Stimulated activated CD8-positive, alpha-beta memory T cell treated with anti-CD3 and anti-CD28 coated beads, Interleukin-15, amount 100 ng/mL, for 4 hours (primary cell): ENCODE measurements around the gene WASF3.

Experiments used
- DNase-seq, 2 donors: peaks; one replicate each; pipeline ENCODE4 v3.0.0-alpha.2; 2020; ENCODE audit warnings: low read depth in 2 of 2

Gene WASF3, protein sequence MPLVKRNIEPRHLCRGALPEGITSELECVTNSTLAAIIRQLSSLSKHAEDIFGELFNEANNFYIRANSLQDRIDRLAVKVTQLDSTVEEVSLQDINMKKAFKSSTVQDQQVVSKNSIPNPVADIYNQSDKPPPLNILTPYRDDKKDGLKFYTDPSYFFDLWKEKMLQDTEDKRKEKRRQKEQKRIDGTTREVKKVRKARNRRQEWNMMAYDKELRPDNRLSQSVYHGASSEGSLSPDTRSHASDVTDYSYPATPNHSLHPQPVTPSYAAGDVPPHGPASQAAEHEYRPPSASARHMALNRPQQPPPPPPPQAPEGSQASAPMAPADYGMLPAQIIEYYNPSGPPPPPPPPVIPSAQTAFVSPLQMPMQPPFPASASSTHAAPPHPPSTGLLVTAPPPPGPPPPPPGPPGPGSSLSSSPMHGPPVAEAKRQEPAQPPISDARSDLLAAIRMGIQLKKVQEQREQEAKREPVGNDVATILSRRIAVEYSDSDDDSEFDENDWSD

DNA sequence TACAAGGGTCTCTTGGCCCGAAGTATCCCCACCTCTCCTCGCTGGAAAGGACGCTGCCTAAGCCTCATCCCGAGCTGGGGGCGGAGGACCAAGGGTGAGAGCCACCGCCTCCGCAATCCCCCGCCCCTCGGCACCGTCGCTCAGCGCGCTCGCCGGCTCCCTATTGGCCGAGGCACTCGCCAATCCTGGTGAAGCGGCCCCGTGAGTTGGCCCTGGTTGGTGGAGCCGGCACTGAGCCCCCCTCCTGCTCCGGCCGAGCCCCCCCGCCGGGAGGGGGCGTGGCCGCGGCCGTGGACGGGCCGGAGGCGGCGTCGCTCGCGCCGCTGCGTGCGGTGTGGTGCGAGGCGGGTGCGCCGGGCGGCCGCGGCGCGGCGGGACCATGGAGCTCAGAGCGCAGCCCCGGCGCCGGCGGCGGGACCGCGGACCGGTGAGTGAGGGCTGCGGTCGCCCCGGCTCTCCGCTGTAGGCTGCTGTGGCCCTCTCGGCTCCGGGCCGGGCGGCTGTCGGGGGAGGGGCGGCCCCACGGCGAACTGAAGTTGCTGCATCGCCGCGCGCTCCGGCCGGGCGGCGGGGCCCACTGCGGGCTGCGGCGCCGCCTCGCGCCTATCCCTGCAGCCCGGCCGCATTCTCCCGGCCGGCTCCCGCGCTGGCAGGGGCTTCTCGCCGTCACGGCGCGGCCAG, at the start of gene WASF3:
TSS of gene WASF3 (plus strand) at position 291 of the 681 bp plus-strand sequence. CDS start 84,588 bp downstream, outside the sequence.
- no peak for DNase-seq

DNA sequence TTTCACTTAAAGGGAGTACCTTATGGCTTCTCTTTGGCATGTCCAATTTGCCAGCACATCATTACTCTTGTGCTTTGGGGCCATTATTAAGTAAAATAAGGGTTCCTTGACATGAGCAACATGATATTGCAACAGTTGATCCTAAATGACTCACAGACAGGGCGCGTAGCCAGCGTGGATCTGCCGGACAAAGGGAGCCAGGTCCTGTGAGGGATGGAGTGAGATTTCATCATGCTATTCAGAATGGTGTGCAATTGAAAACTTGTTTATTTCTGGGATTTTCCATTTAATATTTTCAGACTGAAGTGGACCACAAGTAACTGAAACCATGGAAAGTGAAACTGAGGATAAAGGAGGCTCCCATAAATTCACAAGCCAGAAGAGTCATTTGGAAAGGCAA, 48.6 kb upstream of the WASF3 start:
- DNase-seq: no peak

DNA sequence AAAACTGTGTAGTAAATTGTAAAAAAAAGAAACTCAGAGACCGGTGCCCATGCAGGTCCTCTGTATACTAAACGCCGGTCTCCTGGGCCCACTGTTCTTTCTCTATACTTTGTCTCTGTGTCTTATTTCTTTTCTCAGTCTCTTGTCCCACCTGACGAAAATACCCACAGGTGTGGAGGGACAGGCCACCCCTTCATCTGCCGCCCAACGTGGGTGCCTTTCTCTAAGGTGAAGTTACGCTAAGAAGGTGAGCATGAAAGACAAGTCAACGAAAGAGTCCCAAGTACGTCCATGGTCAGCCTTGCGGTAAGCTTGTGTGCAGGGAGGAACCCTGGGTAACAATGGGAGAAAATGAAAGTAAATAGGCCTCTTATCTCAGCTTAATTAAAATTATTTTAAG, 48.0 kb upstream of the WASF3 start:
- DNase-seq: no peak

DNA sequence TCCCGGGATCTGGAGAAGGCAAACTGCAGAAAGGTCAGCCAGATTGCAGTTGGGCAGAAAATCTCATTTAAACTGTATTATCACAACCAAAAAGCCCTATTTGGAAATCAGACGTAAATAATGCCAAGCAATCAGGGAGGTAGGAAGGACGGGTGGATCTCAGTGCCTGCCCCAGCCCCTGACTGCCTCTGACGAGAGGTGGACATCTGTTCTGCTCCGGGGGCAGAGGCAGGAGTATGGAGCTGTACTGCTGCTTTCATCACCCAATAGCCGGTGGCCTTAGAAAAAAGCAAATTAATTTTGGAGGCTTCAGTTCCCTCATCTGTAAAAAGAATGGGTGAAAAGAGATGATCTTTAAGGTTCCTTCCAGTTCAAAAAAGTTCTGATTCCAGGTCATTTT, 43.6 kb upstream of the WASF3 start:
- DNase-seq: no peak

DNA sequence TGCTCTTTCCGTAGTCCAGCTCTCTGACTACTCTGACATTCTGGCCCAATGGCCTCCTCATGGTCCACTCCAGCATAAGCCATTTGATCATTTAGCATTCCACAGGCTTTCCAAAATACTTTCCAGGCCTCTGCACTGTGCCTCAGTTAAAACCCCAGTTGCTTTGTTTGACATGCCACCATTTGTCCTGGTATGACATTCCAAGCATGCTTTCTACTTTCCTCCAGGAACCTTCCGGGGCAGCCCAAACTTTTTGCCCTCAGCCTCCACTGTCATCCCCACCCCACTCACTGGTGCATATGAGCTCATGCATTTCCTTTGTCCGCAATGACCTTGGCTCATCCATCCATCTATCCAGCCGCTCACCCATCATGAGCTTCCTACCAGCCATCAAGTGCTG, 41.8 kb upstream of the WASF3 start:
- no peak for DNase-seq

DNA sequence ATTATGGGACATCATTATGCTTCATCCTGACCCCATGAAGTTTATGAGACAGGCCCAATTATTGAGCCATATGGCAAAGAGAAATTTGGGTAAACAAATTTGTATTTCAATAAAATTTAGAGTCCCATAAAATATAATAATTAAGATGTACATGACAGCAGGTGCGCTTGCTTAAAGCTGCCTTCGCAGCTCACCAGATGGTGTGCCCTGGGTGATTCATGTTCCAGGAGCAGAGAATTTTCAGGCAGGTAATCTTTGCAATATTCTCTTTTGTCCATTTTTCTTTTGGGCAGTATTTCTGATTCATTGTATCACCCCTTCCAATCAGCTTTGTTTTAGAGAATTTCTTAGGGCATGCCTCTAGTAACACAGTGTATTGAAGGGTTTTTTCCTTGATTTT, 39.5 kb upstream of the WASF3 start:
- DNase-seq: no peak

DNA sequence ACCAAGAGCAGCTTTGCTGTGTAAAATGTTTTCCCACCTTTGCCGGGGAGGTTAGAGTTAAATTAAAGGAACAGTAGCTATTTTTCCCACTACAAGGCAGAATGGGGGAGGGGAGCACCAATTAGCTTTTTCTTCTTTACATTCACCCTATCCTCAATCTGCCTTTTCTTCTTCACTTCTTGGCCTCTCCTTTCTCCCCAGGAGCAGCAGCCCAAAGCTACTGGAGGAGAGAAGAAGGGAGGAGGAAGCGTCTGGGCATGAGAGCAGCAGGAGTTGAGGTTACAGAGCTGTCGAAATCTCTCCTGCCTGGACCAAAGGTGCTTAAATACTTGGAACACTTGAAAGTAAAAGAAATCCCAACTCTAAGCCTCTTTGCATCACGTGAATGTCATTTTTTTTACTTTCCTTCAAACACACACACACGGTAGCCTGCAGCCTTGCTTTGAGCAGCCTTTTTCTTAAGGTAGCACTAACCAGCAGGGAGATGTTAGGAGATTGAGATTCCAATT, 39.0 kb upstream of the WASF3 start:
- DNase-seq: no peak

DNA sequence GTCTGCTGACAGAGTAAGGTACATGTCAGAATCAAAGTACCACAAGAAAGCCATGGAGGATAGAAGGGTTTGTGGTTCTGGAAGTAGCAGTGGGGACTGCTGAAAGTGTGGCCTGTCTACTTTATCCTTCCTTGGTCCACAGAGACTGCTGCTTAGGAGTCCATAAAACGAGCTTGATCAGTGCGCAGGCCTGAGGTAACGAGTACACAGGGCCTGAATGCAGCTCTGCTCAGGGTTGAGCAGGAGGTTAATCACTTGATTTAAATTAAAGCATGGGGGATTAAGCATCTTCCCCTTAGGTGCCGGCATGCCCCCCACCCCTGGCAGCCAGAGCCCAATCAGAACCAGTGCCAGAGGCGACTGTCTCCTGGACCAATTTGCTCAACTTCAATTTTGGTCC, 34.9 kb upstream of the WASF3 start:
- no peak for DNase-seq

DNA sequence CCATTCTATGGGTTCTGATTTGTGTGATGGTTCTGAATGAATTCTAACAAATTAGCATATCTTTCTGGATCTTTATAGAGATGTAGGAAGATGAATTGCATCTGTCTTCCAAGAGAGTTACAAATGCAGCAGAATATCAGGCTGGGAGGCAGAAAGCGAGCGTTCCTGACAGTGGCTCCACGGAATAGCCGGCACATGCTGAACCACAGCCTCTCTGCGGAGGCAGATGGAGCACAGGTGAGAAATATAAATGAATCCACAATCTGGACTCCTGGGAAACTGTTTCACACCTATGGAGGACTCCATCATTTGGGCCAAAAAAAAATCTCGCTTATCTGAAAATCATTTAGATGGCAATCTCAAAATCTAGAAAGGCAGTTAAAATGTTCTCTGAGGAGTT, 34.5 kb upstream of the WASF3 start:
- no peak for DNase-seq

DNA sequence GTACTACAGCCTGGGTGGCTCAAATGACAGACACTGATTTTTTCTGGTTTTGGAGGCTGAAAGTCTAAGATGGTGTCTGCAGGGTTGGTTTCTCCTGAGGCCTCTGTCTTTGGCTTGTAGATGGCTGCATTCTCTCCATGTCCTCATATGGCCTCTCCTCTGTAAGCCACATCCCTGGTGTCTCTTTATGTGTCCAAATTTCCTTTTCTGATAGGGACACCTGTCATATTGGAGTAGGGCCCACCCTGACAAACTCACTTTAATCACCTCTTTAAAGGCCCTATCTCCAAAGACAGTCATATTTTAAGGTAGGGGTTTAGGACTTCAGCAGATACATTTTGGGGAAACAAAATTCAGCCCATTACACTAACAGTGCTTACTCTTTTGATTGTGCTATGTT, 32.0 kb upstream of the WASF3 start:
- DNase-seq: no peak

DNA sequence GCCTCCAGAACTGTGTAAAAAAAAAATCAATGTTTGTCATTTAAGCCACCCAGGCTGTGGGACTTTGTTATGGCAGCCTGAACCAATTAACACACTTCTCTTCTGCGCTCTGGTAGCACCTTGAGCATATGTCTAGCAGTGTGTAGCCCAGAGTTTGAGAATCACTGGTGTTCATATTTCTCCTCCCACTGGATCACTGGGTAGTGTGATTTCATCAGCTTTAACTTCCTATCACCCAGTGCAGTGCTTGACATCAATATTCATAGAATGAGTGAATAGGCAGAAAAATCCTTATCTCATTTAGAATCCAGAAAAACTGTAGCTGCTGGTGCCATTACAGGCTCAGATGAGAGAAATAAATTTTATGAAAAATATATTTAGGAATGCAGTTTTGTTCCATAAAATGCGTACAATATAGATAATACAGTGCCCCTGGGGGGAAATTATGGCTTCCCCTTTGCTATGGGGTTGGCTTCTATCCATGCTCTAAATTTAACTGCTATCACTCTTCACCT, 30.7 kb upstream of the WASF3 start:
- DNase-seq: no peak

DNA sequence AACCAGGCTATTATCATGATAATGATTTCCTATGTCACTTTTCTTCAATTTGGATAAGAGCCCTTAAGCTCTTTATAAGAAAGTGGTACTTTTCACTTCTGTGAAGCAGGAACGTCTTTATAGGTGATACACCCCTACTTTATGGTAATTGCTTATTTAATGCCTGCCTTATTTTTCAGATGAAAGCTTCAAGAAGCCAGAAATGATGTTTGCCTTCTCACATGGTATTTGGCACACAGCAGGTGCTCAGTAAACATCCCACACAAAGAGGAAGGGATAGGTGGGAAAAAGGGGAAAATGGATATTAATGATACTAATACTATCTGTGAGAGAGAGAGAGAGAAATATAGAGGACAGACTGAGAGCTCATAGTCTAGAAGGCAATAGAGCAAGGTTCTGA, 29.0 kb upstream of the WASF3 start:
- no peak for DNase-seq

DNA sequence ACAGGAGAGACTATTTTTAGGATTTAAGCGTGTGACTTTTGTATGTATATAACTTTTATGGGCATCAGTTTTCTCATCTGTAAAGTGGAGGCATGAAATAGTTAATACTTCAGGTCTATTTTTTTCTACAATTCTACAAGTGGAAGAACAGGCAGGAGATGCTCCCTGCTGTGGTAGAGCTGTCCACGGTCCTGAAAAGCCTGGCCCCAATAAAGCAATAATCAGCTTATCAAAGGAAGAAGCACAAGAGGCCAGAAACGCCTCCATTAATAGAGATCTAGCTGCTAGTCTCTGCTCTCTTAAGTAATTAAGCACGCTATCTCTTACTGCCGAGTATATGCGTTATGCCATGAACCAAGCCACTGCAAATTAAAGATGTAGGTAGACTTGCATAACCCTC, 28.0 kb upstream of the WASF3 start:
- no peak for DNase-seq

DNA sequence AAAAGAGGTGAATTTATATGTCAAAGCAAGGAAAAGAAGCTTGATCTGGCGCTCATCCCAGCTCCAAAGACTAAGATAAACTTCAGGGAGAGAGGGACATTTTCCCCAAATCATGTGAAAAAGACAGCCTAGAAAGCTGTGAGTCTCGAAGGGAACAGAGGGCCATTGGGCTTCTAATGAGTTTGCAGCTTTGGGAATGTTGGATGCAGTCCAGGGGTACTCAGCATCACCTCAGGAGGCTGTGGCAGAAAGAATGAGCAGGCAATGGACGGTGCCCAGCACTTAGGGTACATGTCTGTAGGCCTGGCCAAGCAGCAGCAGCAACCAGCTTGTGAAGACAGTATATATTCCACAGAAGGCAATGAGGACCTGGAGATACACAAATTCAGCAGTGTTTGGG, 25.7 kb upstream of the WASF3 start:
- DNase-seq: no peak

DNA sequence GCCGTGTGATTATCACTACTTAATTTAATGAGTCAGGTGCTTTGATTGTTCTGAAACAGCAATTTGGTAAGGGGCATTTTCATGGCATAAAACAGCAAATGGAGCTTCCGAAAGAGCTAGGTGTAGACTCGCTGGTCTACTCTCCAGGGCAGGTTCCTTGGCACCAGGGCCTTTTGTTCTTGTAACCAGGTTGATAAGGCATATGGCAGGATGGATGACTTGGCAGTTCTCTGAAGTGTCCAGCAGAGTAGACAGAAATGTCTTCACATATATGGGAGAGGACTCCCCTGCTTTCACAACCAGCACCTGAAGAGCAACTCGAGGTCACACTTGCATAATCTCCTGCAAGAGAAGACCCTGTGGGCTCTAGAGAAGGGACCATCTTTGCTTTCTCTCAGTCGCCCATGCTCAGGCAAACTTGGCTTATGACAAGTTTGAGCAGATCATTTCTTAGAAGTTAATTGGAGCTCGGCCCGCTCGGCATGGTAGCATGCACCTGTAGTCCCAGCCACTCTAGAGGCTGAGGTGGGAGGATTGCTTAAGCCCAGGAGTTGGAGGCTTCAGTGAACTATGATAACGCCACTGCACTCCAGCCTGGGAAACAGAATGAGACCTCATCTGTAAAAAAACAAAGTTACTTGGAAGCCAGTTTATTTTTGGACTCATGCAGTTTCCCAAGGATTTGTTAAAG, 23.3 kb upstream of the WASF3 start:
- no peak for DNase-seq

DNA sequence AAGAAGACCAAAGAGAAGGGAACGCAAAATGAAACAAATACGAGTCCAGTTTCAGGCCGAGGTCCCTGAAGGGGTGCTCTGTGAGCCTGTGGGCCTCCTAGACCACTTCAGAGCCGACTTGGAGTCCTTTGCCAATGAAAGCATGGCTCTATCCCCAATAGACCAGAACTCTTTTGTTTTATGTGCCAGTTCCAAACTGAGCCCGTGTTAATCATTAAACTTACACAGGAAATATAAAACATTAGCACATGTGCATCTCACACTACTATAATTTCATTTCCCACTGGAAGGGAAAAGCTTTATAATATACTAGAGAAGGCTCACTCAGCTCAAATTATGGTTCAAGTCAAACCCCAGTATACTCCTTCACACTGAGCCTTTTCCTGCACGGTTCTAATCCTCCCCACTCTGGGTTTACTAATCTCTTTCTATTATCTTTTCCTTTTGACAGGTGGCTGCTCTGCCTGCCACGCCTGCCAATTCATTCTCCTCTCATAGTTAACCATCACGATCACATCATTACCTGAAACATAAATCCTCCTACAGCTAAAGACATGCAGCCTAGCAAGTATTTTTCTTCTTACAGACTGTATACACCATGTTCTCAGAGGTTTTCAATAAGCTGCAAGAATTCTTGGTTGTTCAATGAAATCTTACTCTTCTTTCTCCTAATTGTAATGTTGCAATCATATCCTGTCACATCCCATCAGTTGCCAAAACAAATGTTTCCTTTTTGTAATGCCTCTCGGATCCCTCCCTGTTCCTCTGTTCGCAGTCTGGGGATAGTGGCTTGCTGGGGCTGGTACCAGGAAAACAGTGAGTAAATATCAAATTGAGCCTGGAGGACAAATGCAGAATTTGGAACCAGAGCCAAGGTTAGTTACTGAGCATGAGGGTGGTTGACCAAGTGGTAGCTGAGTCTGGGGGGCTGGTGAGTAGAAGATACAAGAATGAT, 18.8 kb upstream of the WASF3 start:
- no peak for DNase-seq

DNA sequence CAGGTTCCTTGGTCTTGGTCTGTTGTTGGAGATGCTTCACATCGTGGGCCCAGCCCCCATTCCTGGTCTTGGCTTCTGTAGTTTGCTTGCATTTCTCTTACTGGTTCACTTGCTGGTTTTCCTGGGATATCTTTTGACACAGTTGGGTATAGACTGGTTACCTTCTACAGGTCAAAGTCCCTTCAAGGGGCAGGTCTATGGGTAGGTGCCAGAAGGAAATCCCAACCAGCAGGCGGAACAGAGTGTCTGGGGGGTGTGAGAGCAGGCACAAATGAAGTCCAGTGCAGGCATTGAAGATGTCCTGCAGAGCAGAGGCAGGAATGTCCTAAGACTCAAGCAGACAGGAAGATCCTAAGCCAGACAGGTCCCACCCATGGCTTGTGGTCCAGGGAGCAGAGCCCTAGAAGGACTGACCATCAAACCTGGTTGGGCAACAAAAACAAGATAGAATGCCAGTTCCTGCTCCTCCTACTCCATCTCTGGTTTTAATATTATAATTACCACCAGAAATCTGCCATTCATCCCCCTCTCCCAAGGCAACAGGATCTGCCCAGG, 17.7 kb upstream of the WASF3 start:
- no peak for DNase-seq

DNA sequence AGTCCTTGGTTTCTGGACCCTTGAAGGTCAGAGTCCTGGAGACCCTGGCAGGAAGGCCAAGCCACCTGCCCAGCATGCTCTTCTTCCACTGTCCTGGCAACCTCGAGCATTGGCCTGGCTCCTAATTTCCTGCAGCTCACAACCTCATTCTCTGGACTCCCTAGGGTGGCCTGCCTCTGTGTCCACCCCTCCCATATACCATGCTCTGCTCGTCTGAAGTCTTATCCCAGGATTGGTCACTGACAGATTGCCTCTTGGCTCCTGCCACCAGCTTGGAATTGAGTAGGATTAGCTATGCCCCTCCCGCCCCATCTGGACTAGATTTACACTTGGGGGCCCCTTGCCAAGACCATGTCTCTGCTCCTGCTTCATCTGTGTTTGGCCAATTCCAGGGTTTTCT, 17.1 kb upstream of the WASF3 start:
- no peak for DNase-seq

DNA sequence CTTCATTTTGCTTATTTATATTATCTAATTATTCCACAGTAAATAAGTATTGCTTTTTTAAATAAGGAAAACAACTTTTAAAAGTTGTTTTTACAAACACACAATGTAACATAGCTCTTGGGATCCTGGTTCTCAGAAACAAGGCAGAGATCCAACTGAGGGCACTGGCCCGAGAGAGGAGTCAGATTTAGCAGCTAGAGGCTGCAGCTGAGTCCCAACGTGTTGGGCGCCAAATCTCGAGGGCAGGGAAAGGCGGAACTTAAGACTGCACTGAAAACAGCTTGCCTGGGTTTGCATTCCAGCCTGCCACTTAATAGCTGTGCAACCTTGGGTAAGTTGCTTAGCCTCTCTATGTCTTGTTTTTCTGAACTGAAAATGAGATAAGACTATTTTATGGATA, 16.4 kb upstream of the WASF3 start:
- DNase-seq: no peak

DNA sequence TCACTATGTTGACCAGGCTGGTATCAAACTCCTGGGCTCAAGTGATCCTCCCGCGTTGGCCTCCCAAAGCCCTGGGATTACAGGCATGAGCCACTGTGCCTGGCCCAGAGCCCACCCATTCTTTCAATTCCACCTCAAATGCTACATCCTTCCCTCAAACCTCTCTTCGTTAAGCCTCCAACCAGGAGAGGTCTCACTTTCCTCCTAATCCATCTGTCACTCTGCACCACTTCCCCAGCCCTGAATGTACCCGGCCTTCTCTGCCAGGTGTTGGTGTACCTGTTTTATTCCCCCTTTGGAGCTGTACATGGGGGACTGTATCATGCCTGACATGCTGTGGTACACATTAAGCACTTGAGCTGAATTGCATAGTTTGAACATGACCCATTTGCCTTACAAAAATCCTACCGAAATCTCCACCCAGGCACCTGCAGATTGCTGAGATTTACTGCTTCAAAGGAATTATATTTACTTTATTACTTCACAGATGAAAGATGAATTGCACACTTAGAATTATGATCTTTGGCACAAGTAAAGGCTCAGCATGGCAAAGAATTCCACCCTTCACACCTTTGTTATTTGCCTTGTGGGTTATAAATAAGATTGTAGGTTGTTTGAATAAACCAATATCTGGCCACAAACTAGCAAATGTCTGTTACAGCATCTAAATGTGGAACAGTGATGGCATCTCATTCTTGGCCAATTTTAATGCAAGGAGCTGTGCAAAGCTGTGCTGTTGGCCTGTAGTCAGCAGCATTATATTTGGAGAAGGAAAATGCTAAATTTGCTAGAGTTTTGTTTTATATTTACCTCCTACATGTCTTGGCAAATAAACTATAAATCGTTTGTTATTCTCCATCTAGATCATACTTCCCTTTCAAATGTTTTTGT, 15.6 kb upstream of the WASF3 start:
- DNase-seq: no peak
